Measurements from ENCODE around the gene CDR2L. TPM values are rescaled to one million over a fixed set of nuclear protein-coding genes. Genes with fewer than 3 reads are reported as not detected.
"Not testable (repeated sequence)": the region's sequence is repeated elsewhere in the genome, so short reads cannot be mapped to it uniquely, and the experiment has no call there.

CDR2L gene
- total RNA-seq, 4 donors from 2014 or later = 14.6 to 36.7 (median 24.3) TPM

GRCh38 chr17:75004371-75004770 lies 16.9 kb downstream of the CDR2L start:
- intact Hi-C loops (cut with DNase I) = no loop called here
- H3K36me3 ChIP-seq = peaks cover 31 to 66% (median 61%) of the 10 kb centered on the region in 4 donors
- no peak for DNase-seq (ENCODE audit: extremely low spot score)
- H3K9me3 ChIP-seq = no peaks in the 10 kb centered on the region
- no peak overlapping the region for H3K27ac ChIP-seq (replicated peaks in 1 of 4)
- peaks cover 0 to 6% (median 0%) of the 10 kb centered on the region in 4 donors for H3K4me1 ChIP-seq
- no peaks in the 10 kb centered on the region for H3K27me3 ChIP-seq
- WGBS = 100% methylated on average over 2 of the region's 3 CpGs
- H3K4me3 ChIP-seq = no peak overlapping the region
- no peak for TF ChIP-seq POLR2AphosphoS5 (IDR thresholded peaks at IDR 0.05)
- no peak for TF ChIP-seq POLR2A (IDR thresholded peaks at IDR 0.05; ENCODE audit: low read depth)
- no peak for TF ChIP-seq CTCF (IDR thresholded peaks at IDR 0.05)
- no peak for TF ChIP-seq EP300 (IDR thresholded peaks at IDR 0.05)

GRCh38 chr17:75005291-75005690 lies 17.9 kb downstream of the CDR2L start:
- DNase-seq (ENCODE audit: extremely low spot score) = no peak
- Histone ChIP-seq H3K4me1 (no peaks in the 10 kb centered on the region), H3K36me3 (peaks cover 28 to 56% (median 52%) of the 10 kb centered on the region in 4 donors), H3K9me3 (no peaks in the 10 kb centered on the region), H3K27ac (replicated peaks in 1 of 4) (no peak overlapping the region), H3K4me3 (no peak overlapping the region), H3K27me3 (no peaks in the 10 kb centered on the region)
- 86% methylated on average over 8 of the region's 8 CpGs for WGBS
- TF ChIP-seq POLR2A (IDR thresholded peaks at IDR 0.05; ENCODE audit: low read depth) = no peak
- intact Hi-C loops (cut with DNase I) = loop anchor here (5.0 kb wide), 1 partner anchor 33 kb away; the partner anchor contains the start of gene HID1

GRCh38 chr17:75006084-75006483 lies 18.7 kb downstream of the CDR2L start:
- DNase-seq (ENCODE audit: extremely low spot score); H3K27ac ChIP-seq (replicated peaks in 1 of 4); H3K4me1 ChIP-seq; H3K4me3 ChIP-seq; H3K27me3 ChIP-seq; H3K9me3 ChIP-seq: not testable (repeated sequence)
- 90% methylated on average over 6 of the region's 6 CpGs for WGBS
- intact Hi-C loops (cut with DNase I) = loop anchor here (5.0 kb wide), 1 partner anchor 34 kb away; the partner anchor contains the start of gene HID1
- H3K36me3 ChIP-seq = peaks cover 25 to 48% (median 45%) of the 10 kb centered on the region in 4 donors

GRCh38 chr17:75006653-75007052 lies 19.2 kb downstream of the CDR2L start:
- 77% methylated on average over 5 of the region's 5 CpGs for WGBS
- Histone ChIP-seq H3K27me3 (no peaks in the 10 kb centered on the region), H3K4me3 (no peak overlapping the region), H3K4me1 (peaks cover 7 to 12% (median 11%) of the 10 kb centered on the region in 4 donors), H3K36me3 (peaks cover 23 to 43% (median 40%) of the 10 kb centered on the region in 4 donors), H3K27ac (replicated peaks in 1 of 4) (no peak overlapping the region), H3K9me3 (no peaks in the 10 kb centered on the region)
- no peak for TF ChIP-seq POLR2A (IDR thresholded peaks at IDR 0.05; ENCODE audit: low read depth)
- no peak for TF ChIP-seq POLR2AphosphoS5 (IDR thresholded peaks at IDR 0.05)
- TF ChIP-seq CTCF (IDR thresholded peaks at IDR 0.05) = no peak
- no peak for TF ChIP-seq EP300 (IDR thresholded peaks at IDR 0.05)
- DNase-seq (ENCODE audit: extremely low spot score) = no peak
- intact Hi-C loops (cut with DNase I) = loop anchor here (5.0 kb wide), 1 partner anchor 34 kb away; the partner anchor contains the start of gene HID1

GRCh38 chr17:75008373-75008772 lies 20.9 kb downstream of the CDR2L start:
- TF ChIP-seq POLR2A (IDR thresholded peaks at IDR 0.05; ENCODE audit: low read depth) = no peak
- no peak for TF ChIP-seq POLR2AphosphoS5 (IDR thresholded peaks at IDR 0.05)
- no peak for TF ChIP-seq CTCF (IDR thresholded peaks at IDR 0.05)
- TF ChIP-seq EP300 (IDR thresholded peaks at IDR 0.05) = no peak
- H3K4me3 ChIP-seq = no peak overlapping the region
- H3K27me3 ChIP-seq = no peaks in the 10 kb centered on the region

More at GRCh38 chr17:75008373-75008772, 20.9 kb downstream of the CDR2L start:
- Histone ChIP-seq H3K9me3 (no peaks in the 10 kb centered on the region), H3K4me1 (peaks cover 12 to 25% (median 23%) of the 10 kb centered on the region in 4 donors), H3K36me3 (peaks cover 9 to 26% (median 23%) of the 10 kb centered on the region in 4 donors), H3K27ac (replicated peaks in 1 of 4) (no peak overlapping the region)
- WGBS = 88% methylated on average over 6 of the region's 6 CpGs
- intact Hi-C loops (cut with DNase I) = loop anchor here (5.0 kb wide), 1 partner anchor 36 kb away; the partner anchor contains the start of gene HID1
- DNase-seq (ENCODE audit: extremely low spot score) = no peak
